ENCODE results near the gene SCYL1.

DNA sequence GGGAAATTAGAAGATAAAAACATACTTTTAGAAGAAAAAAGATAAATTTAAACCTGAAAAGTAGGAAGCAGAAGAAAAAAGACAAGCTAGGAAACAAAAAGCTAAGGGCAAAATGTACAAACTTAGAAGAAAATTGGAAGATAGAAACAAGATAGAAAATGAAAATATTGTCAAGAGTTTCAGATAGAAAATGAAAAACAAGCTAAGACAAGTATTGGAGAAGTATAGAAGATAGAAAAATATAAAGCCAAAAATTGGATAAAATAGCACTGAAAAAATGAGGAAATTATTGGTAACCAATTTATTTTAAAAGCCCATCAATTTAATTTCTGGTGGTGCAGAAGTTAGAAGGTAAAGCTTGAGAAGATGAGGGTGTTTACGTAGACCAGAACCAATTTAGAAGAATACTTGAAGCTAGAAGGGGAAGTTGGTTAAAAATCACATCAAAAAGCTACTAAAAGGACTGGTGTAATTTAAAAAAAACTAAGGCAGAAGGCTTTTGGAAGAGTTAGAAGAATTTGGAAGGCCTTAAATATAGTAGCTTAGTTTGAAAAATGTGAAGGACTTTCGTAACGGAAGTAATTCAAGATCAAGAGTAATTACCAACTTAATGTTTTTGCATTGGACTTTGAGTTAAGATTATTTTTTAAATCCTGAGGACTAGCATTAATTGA lies 25.0 kb upstream of the SCYL1 start:
- TF ChIP-seq EP300 (IDR thresholded peaks at IDR 0.05) (no peak), POLR2A (IDR thresholded peaks at IDR 0.05) (no peak)
- TF ChIP-seq, protein P1, sequence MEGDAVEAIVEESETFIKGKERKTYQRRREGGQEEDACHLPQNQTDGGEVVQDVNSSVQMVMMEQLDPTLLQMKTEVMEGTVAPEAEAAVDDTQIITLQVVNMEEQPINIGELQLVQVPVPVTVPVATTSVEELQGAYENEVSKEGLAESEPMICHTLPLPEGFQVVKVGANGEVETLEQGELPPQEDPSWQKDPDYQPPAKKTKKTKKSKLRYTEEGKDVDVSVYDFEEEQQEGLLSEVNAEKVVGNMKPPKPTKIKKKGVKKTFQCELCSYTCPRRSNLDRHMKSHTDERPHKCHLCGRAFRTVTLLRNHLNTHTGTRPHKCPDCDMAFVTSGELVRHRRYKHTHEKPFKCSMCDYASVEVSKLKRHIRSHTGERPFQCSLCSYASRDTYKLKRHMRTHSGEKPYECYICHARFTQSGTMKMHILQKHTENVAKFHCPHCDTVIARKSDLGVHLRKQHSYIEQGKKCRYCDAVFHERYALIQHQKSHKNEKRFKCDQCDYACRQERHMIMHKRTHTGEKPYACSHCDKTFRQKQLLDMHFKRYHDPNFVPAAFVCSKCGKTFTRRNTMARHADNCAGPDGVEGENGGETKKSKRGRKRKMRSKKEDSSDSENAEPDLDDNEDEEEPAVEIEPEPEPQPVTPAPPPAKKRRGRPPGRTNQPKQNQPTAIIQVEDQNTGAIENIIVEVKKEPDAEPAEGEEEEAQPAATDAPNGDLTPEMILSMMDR (IDR thresholded peaks at IDR 0.05) = no peak

Data from tibial nerve (tissue), 4 donors.